GM12875 (cell line): Measurements from ENCODE around the gene SIAH3.

ENCODE experiments used
- H3K4me3 ChIP-seq: one replicate; pipeline ENCODE4 v1.5.1; 2011; ENCODE audit warnings: low read depth, low read length, control low read depth
- TF ChIP-seq, protein P1 (sequence below): IDR thresholded peaks from 2 replicates; pipeline ENCODE4 v1.5.1; 2011; ENCODE audit warnings: low read depth, mild to moderate bottlenecking, control low read depth, inconsistent platforms, low read length, moderate library complexity, borderline replicate concordance; ENCODE audit not compliant: insufficient read depth

Gene SIAH3

DNA sequence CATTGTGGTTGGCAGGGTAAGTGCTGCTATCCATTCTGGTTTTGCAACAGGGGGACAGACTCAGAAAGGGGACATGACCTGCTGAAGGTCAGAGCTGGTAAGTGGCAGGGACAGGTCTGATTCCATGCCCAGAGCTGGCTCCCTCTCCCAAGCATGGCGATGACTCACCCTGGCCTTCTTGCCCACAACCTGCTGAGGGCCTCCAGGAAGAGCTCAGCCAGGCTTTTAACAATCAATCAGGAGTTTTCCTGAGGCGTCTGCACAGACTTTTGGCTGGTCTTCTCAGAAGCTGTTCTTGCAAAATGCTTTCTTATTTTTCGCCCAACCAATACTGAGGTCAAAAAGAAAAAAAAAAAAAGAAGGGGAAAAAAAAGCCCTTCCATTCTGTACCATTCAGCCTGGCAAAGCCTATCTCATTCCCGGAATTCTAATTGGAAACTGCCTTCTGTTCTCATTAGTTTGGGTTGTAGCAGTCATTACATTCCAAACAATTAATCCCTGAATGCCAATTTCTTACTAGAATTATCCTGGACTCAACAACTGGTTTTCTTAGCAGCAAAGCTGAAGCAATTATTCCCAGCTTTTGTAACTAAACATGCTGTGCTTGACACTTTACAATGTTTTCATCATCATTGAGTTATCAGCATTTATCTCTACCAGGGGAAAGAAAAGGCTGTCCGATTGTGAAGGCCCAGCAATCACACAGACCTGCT lies 17.7 kb downstream of the SIAH3 start:
- TF ChIP-seq, protein P1, sequence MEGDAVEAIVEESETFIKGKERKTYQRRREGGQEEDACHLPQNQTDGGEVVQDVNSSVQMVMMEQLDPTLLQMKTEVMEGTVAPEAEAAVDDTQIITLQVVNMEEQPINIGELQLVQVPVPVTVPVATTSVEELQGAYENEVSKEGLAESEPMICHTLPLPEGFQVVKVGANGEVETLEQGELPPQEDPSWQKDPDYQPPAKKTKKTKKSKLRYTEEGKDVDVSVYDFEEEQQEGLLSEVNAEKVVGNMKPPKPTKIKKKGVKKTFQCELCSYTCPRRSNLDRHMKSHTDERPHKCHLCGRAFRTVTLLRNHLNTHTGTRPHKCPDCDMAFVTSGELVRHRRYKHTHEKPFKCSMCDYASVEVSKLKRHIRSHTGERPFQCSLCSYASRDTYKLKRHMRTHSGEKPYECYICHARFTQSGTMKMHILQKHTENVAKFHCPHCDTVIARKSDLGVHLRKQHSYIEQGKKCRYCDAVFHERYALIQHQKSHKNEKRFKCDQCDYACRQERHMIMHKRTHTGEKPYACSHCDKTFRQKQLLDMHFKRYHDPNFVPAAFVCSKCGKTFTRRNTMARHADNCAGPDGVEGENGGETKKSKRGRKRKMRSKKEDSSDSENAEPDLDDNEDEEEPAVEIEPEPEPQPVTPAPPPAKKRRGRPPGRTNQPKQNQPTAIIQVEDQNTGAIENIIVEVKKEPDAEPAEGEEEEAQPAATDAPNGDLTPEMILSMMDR, result no peak

DNA sequence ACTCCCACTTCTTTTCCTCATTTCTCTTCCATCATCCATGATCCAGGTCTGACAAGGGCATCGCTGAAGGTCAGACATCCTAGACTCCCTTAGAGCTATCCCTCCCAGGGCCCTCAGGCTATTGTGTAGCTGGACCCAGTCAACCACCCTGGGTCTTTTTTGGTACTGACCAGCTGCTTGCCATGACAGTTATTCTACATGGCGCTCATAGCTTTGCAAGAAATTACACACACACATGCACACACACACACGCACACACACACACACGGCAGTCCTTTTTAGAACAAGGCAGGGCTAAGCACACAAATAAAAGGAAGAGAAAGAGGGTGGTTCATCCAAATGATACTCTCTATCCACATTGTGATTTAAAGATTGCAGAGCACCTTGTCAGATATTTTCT lies 18.3 kb downstream of the SIAH3 start:
- TF ChIP-seq, protein P1, result no peak
- no peak overlapping the region for H3K4me3 ChIP-seq

More for the DNA sequence above, 17.7 kb downstream of the SIAH3 start:
- no peak overlapping the region for H3K4me3 ChIP-seq

DNA sequence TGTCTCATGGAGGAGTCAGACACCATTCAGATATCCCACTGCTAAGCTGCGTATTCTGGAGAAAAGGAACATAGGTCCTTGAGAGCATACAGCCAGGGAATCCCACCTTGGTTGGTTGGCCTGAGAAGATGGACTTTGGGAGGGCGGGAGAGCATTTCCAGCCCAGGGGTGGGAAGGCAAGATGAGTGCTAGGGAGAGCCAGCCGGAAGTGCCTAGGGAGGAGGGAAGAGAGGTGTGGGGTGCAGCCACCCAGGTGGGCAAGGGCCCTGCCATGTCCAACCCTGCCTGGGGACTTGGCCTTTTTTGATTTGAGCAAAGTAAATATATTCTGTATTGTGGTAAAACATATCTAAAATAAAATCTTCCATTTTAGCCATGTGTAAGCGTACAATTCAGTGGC lies 19.7 kb downstream of the SIAH3 start:
- TF ChIP-seq, protein P1, result no peak
- no peak overlapping the region for H3K4me3 ChIP-seq

DNA sequence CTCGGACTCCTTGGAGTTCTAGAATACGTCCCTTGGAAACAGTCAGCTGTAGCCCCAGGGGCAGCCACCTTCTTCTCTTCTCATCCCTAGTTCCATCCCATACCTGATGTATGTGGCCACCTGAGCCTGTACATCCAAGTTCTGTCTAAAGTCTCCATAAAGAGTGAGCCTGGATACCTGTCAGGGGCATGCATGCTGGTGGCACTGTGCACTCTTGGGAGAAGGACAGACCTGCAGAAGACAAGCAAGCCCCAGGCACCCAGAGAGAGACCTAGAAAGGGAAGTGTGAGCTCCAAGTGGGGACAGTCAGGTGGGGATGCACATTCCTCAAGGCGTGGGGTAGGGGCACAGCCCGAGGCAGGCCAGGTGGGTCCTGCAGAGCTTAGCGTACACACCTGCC lies 21.4 kb downstream of the SIAH3 start:
- H3K4me3 ChIP-seq, result no peak overlapping the region
- TF ChIP-seq, protein P1, result no peak

DNA sequence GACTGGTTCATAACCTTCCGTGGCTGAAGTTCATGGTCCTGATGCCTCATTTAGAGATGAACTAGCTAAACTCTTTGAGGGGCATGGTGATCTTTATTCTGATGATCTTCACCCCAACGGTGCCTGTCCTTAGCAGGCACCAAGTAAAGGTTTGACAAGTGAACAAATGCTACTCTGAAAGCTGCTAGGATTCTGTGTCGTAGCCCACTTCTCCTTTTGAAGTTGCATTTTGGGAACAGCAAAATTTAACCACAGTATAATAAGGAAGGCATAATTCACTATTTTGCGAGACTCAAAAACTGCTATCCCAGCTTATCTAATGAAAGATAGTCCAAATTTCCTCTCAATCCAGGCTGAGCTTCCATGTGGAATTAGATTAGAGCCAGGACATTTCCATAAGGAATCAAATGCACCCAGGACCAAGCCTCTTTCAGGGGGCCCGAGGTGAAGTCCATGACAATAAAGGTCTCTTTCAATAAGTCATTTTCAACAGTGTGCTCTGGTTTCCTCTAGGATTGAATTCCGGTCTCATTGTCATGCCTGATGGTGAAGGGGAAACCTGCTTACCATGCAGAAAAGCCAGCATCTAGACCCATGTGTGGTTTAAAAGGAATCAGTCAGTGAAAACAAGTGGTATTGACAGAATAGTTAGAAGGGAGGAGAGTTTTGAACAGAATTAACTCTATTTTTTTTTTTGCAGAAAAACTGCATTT lies 23.1 kb downstream of the SIAH3 start:
- TF ChIP-seq, protein P1, result no peak
- no peak overlapping the region for H3K4me3 ChIP-seq

DNA sequence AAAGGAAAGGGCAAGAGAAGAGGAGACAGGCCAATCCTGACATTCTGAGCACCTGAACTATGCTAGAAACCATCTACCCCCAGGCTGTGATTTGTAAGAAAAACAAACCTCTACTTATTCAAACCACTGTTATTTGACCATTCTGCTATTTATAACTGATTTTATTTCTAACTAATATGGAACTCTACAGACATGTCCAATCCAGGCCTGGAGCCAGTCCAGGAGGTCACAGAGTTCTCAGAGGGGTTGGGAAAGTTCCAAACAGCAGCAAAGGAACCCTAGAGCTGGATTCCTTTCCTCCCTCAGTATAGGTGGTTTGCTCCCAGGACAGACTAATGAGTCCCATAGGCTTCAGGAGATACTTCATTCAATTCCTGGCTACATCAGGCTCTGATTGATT lies 24.2 kb downstream of the SIAH3 start:
- H3K4me3 ChIP-seq, result no peak overlapping the region
- TF ChIP-seq, protein P1, result no peak

DNA sequence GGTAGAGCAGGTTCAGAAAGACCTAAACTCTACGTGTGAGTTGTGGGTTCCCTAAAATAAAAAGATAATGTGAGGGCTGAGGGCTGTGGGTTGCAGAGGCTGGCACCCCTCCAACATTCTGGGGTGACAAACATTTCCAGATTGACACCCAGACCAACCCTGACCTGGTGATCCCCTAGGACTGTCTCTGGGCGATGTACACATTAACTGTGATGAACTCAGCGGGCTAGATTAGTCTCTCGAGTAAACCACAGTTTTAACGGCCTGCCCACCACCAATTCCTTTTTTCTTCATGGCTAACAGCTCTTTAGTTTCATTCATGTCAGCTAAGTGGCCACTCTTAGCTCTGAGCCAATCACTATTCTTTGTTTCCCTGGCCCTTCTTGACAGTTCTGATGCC lies 24.8 kb downstream of the SIAH3 start:
- TF ChIP-seq, protein P1, result no peak
- H3K4me3 ChIP-seq, result no peak overlapping the region
